Osteocyte (in vitro differentiated cells): ENCODE measurements around the gene GSX1. TPM values are rescaled to one million over a fixed set of nuclear protein-coding genes. Genes with fewer than 3 reads are reported as not detected.

ENCODE experiments used
- DNase-seq: peaks from one replicate; pipeline ENCODE4 v3.0.0; 2021; ENCODE audit warnings: mixed read lengths; ENCODE audit not compliant: unreplicated experiment; ENCODE audit errors: extremely low spot score
- H3K27ac Mint-ChIP-seq: one replicate; pipeline ENCODE4 v1.8.0; 2021; ENCODE audit warnings: mild to moderate bottlenecking, mixed read lengths; ENCODE audit not compliant: unreplicated experiment
- H3K27me3 Mint-ChIP-seq: one replicate; pipeline ENCODE4 v1.8.0; 2021; ENCODE audit warnings: mixed read lengths; ENCODE audit not compliant: unreplicated experiment
- H3K36me3 Mint-ChIP-seq: one replicate; pipeline ENCODE4 v1.8.0; 2021; ENCODE audit warnings: mixed read lengths; ENCODE audit not compliant: unreplicated experiment
- H3K4me1 Mint-ChIP-seq: one replicate; pipeline ENCODE4 v1.8.0; 2021; ENCODE audit warnings: mixed read lengths; ENCODE audit not compliant: unreplicated experiment
- H3K4me3 Mint-ChIP-seq: one replicate; pipeline ENCODE4 v1.8.0; 2021; ENCODE audit warnings: mild to moderate bottlenecking, moderate library complexity, mixed read lengths; ENCODE audit not compliant: unreplicated experiment
- H3K9me3 Mint-ChIP-seq: one replicate; pipeline ENCODE4 v1.8.0; 2021; ENCODE audit warnings: mixed read lengths; ENCODE audit not compliant: unreplicated experiment
- total RNA-seq: library from RNA; stranded (reverse); gene quantifications from 2 replicates; pipeline ENCODE4 v1.2.1, GENCODE V29; 2021
- TF ChIP-seq, protein P1 (sequence below): fragments of 200-600 bp; sonication (generic); IDR thresholded peaks from 2 replicates; pipeline ENCODE4 v1.5.0; 2021; ENCODE audit warnings: antibody characterized with exemption, mild to moderate bottlenecking, moderate library complexity

The GSX1 gene
- total RNA-seq, 1 donor from 2014 or later: not detected

DNA sequence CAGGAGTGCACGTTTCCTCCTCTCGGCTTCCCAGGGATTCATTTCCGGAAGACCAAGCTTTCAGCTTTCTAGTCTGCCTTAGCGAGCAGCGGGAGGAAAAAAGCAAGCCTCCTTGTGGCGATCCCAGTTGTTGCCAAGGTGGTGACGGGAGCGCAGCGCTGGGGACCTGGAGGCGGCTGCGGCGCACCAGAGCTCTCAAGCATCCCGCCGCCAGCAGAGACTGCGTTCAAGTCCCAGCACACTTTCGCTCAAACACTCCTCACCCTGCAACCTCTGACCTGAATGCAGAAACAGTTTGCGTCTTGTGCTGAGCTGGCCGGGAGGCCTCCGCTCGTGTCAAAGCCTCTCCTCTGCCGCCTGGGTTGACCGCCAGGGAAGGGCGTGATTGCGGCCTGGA, 4.9 kb downstream of the GSX1 start:
- Mint-ChIP-seq H3K9me3 (no peaks in the 10 kb centered on the region), H3K27ac (no peak overlapping the region), H3K36me3 (peaks cover 2% of the 10 kb centered on the region), H3K4me3 (no peak overlapping the region), H3K4me1 (peaks cover 8% of the 10 kb centered on the region), H3K27me3 (peaks cover 71% of the 10 kb centered on the region)
- TF ChIP-seq, protein P1, sequence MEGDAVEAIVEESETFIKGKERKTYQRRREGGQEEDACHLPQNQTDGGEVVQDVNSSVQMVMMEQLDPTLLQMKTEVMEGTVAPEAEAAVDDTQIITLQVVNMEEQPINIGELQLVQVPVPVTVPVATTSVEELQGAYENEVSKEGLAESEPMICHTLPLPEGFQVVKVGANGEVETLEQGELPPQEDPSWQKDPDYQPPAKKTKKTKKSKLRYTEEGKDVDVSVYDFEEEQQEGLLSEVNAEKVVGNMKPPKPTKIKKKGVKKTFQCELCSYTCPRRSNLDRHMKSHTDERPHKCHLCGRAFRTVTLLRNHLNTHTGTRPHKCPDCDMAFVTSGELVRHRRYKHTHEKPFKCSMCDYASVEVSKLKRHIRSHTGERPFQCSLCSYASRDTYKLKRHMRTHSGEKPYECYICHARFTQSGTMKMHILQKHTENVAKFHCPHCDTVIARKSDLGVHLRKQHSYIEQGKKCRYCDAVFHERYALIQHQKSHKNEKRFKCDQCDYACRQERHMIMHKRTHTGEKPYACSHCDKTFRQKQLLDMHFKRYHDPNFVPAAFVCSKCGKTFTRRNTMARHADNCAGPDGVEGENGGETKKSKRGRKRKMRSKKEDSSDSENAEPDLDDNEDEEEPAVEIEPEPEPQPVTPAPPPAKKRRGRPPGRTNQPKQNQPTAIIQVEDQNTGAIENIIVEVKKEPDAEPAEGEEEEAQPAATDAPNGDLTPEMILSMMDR: peak; percentile 18
- DNase-seq: no peak

GRCh38 chr13:27806744-27807387, 14.6 kb downstream of the GSX1 start:
- TF ChIP-seq, protein P1: no peak
- Mint-ChIP-seq H3K27me3 (peaks cover 19% of the 10 kb centered on the region), H3K9me3 (no peaks in the 10 kb centered on the region), H3K36me3 (no peaks in the 10 kb centered on the region), H3K4me3 (no peak overlapping the region), H3K4me1 (no peaks in the 10 kb centered on the region), H3K27ac (no peak overlapping the region)
- no peak for DNase-seq

- Mint-ChIP-seq H3K27ac (no peak overlapping the region), H3K9me3 (no peaks in the 10 kb centered on the region), H3K4me3 (no peak overlapping the region), H3K27me3 (peaks cover 15% of the 10 kb centered on the region), H3K4me1 (no peaks in the 10 kb centered on the region), H3K36me3 (no peaks in the 10 kb centered on the region)
- DNase-seq: no peak
- TF ChIP-seq, protein P1: no peak
Measured at GRCh38 chr13:27808851-27809550, 16.7 kb downstream of the GSX1 start.

GRCh38 chr13:27810009-27810408, 17.7 kb downstream of the GSX1 start:
- TF ChIP-seq, protein P1: no peak
- DNase-seq: no peak
- no peak overlapping the region for H3K4me3 Mint-ChIP-seq
- H3K27me3 Mint-ChIP-seq: peaks cover 16% of the 10 kb centered on the region
- H3K36me3 Mint-ChIP-seq: no peaks in the 10 kb centered on the region
- no peak overlapping the region for H3K27ac Mint-ChIP-seq
- H3K4me1 Mint-ChIP-seq: no peaks in the 10 kb centered on the region
- H3K9me3 Mint-ChIP-seq: no peaks in the 10 kb centered on the region

GRCh38 chr13:27810461-27810860, 18.2 kb downstream of the GSX1 start:
- H3K27me3 Mint-ChIP-seq: peaks cover 16% of the 10 kb centered on the region
- H3K36me3 Mint-ChIP-seq: no peaks in the 10 kb centered on the region
- H3K4me1 Mint-ChIP-seq: no peaks in the 10 kb centered on the region
- DNase-seq: no peak
- TF ChIP-seq, protein P1: no peak
- H3K27ac Mint-ChIP-seq: no peak overlapping the region
- no peak overlapping the region for H3K4me3 Mint-ChIP-seq
- no peaks in the 10 kb centered on the region for H3K9me3 Mint-ChIP-seq
